ENCODE data around the gene TMEM151A.

The TMEM151A gene

GRCh38 chr11:66333220-66333877, 41.7 kb downstream of the TMEM151A start:
- no peak overlapping the region for H3K4me3 ChIP-seq (ENCODE audit: low read depth, low read length)
- ChIA-PET CTCF (interaction anchor here (0.7 to 8.8 kb wide), 6 partner anchors 16 to 112 kb away, joined by 3 to 231 read pairs (median 9); partner anchors contain the start of gene CD248), POLR2A (interaction anchor here (3.7 kb wide), 1 partner anchor 21 kb away, joined by 106 read pairs; no protein-coding TSS in a partner anchor)
- no peak for DNase-seq (ENCODE audit: low read depth, low spot score)
- no peak for TF ChIP-seq CTCF (IDR thresholded peaks at IDR 0.05; ENCODE audit: insufficient read depth, low read length, missing control alignments)

- TF ChIP-seq CTCF (IDR thresholded peaks at IDR 0.05; ENCODE audit: insufficient read depth, low read length, missing control alignments), result no peak
- DNase-seq (ENCODE audit: low read depth, low spot score), result no peak
- POLR2A ChIA-PET, result interaction anchor here (2.7 to 3.7 kb wide), 3 partner anchors 8 to 21 kb away, joined by 29 to 106 read pairs (median 29); partner anchors contain the start of gene CD248
- peak overlapping the region; percentile 80 for H3K4me3 ChIP-seq (ENCODE audit: low read depth, low read length)
- CTCF ChIA-PET, result interaction anchor here (0.7 to 8.8 kb wide), 11 partner anchors 11 to 113 kb away, joined by 3 to 231 read pairs (median 8); partner anchors contain the start of genes BRMS1, CD248 and MRPL11
These were observed 42.4 kb downstream of the TMEM151A start for GRCh38 chr11:66333896-66334604.

- peak overlapping the region; percentile 80 for H3K4me3 ChIP-seq (ENCODE audit: low read depth, low read length)
- ChIA-PET POLR2A (interaction anchor here (0.6 to 3.7 kb wide), 8 partner anchors 9 to 1019 kb away, joined by 3 to 106 read pairs (median 18); partner anchors contain the start of genes BRMS1, CD248, POLD4 and YIF1A), CTCF (interaction anchor here (0.8 to 8.8 kb wide), 14 partner anchors 8 to 113 kb away, joined by 3 to 231 read pairs (median 6); partner anchors contain the start of genes BRMS1, CD248, MRPL11 and YIF1A)
- DNase-seq (ENCODE audit: low read depth, low spot score), result no peak
- no peak for TF ChIP-seq CTCF (IDR thresholded peaks at IDR 0.05; ENCODE audit: insufficient read depth, low read length, missing control alignments)
These were observed 43.1 kb downstream of the TMEM151A start for GRCh38 chr11:66334605-66335442.

GRCh38 chr11:66335531-66336233, 44.0 kb downstream of the TMEM151A start:
- no peak for DNase-seq (ENCODE audit: low read depth, low spot score)

More at GRCh38 chr11:66335531-66336233, 44.0 kb downstream of the TMEM151A start:
- peak overlapping the region; percentile 80 for H3K4me3 ChIP-seq (ENCODE audit: low read depth, low read length)
- CTCF ChIA-PET, result interaction anchor here (0.8 to 8.8 kb wide), 18 partner anchors 9 to 114 kb away, joined by 3 to 231 read pairs (median 6); partner anchors contain the start of genes BRMS1, CD248, RAB1B and YIF1A
- TF ChIP-seq CTCF (IDR thresholded peaks at IDR 0.05; ENCODE audit: insufficient read depth, low read length, missing control alignments), result no peak
- POLR2A ChIA-PET, result interaction anchor here (0.6 to 3.7 kb wide), 10 partner anchors 9 to 1018 kb away, joined by 3 to 106 read pairs (median 10); partner anchors contain the start of genes B4GAT1, BRMS1, CD248 and POLD4
